GM23338 (cell line): ENCODE measurements around the gene HOXA1. TPM values are rescaled to one million over a fixed set of nuclear protein-coding genes. Genes with fewer than 3 reads are reported as not detected.

ENCODE experiments used
- ATAC-seq: fragments of 200-7000 bp; cut with Tn5 transposase; 3 replicates; pipeline ENCODE4 v1.9.1; 2020
- DNase-seq: peaks from one replicate; pipeline ENCODE4 v3.0.0-alpha.2; 2015; ENCODE audit warnings: low spot score
- H2AFZ ChIP-seq: fragments of 200-600 bp; sonication (generic); 2 replicates; pipeline ENCODE4 v1.8.0; 2016; ENCODE audit warnings: antibody characterized with exemption, mild to moderate bottlenecking, moderate library complexity
- H3F3A ChIP-seq: fragments of 200-600 bp; sonication (generic); replicated peaks from 2 replicates; pipeline ENCODE4 v1.8.0; 2017; ENCODE audit warnings: antibody characterized with exemption, mixed run types, low read depth
- H3K27ac ChIP-seq: fragments of 200-600 bp; sonication (generic); 2 replicates; pipeline ENCODE4 v1.6.1; 2016; ENCODE audit warnings: low read depth
- H3K27me3 ChIP-seq: fragments of 200-600 bp; sonication (generic); 2 replicates; pipeline ENCODE4 v1.8.0; 2016; ENCODE audit warnings: mild to moderate bottlenecking, mixed run types, moderate library complexity; ENCODE audit not compliant: insufficient read depth
- H3K36me3 ChIP-seq: fragments of 200-600 bp; sonication (generic); 2 replicates; pipeline ENCODE4 v1.8.0; 2016; ENCODE audit warnings: mild to moderate bottlenecking; ENCODE audit not compliant: insufficient read depth
- H3K4me1 ChIP-seq: fragments of 200-600 bp; sonication (generic); 2 replicates; pipeline ENCODE4 v1.8.0; 2016; ENCODE audit warnings: mild to moderate bottlenecking, moderate library complexity; ENCODE audit not compliant: insufficient read depth
- H3K4me2 ChIP-seq: fragments of 200-600 bp; sonication (generic); 2 replicates; pipeline ENCODE4 v1.7.1; 2017; ENCODE audit warnings: mixed run types
- H3K4me3 ChIP-seq: fragments of 200-600 bp; sonication (generic); 2 replicates; pipeline ENCODE4 v1.6.1; 2016; ENCODE audit warnings: mixed run types
- H3K79me2 ChIP-seq: fragments of 200-600 bp; sonication (generic); replicated peaks from 2 replicates; pipeline ENCODE4 v1.8.0; 2017; ENCODE audit warnings: mild to moderate bottlenecking; ENCODE audit not compliant: insufficient read depth
- H3K9me2 ChIP-seq: fragments of 200-600 bp; sonication (generic); 2 replicates; pipeline ENCODE4 v1.8.0; 2017; ENCODE audit not compliant: insufficient read depth
- H4K20me1 ChIP-seq: fragments of 200-600 bp; sonication (generic); replicated peaks from 2 replicates; pipeline ENCODE4 v1.8.0; 2017; ENCODE audit warnings: mild to moderate bottlenecking; ENCODE audit not compliant: insufficient read depth
- H3K27ac Mint-ChIP-seq: 2 replicates; pipeline ENCODE4 v1.8.0; 2020; ENCODE audit warnings: inconsistent platforms, mild to moderate bottlenecking, moderate library complexity, mixed read lengths
- H3K27me3 Mint-ChIP-seq: 3 replicates; pipeline ENCODE4 v1.8.0; 2022; ENCODE audit warnings: low read depth, mild to moderate bottlenecking, moderate library complexity, mixed read lengths, inconsistent platforms; ENCODE audit not compliant: insufficient read depth, poor library complexity
- H3K36me3 Mint-ChIP-seq: 3 replicates; pipeline ENCODE4 v1.8.0; 2021; ENCODE audit warnings: low read depth, mild to moderate bottlenecking, inconsistent platforms, moderate library complexity, mixed read lengths
- H3K4me1 Mint-ChIP-seq: 3 replicates; pipeline ENCODE4 v1.8.0; 2020; ENCODE audit warnings: mild to moderate bottlenecking, inconsistent platforms, mixed read lengths
- H3K4me3 Mint-ChIP-seq: 3 replicates; pipeline ENCODE4 v1.8.0; 2021; ENCODE audit warnings: moderate library complexity, mild to moderate bottlenecking, inconsistent platforms, mixed read lengths
- H3K9me3 Mint-ChIP-seq: 3 replicates; pipeline ENCODE4 v1.8.0; 2020; ENCODE audit warnings: moderate library complexity, mild to moderate bottlenecking, inconsistent platforms, mixed read lengths
- CREB1 ChIP-seq: fragments of 250-450 bp; sonication (Bioruptor Pico); IDR thresholded peaks from 2 replicates; pipeline ENCODE4 v1.5.0; 2020; ENCODE audit warnings: low read depth, mild to moderate bottlenecking, moderate library complexity
- CTCF ChIP-seq, 2 experiments: fragments of 200-600 bp in 1 of 2; sonication (generic) in 1 of 2; conservative IDR thresholded peaks; 2 replicates each; pipeline versions ENCODE4 v1.5.1 to v1.6.1; 2016 to 2017; ENCODE audit warnings: antibody characterized with exemption in 2 of 2, low read depth in 2 of 2, mild to moderate bottlenecking in 2 of 2, moderate library complexity in 1 of 2
- EZH2 ChIP-seq: fragments of 200-600 bp; sonication (generic); IDR thresholded peaks from one replicate; pipeline ENCODE4 v1.8.0; 2017; ENCODE audit warnings: antibody characterized with exemption, mild to moderate bottlenecking, low read depth; ENCODE audit not compliant: unreplicated experiment
- EZH2phosphoT487 ChIP-seq: fragments of 200-600 bp; sonication (generic); IDR thresholded peaks from one replicate; pipeline ENCODE4 v1.8.1; 2018; ENCODE audit warnings: antibody characterized with exemption; ENCODE audit not compliant: unreplicated experiment
- JUNB ChIP-seq: IDR thresholded peaks from one replicate; pipeline ENCODE4 v1.6.1; 2016; ENCODE audit warnings: antibody characterized with exemption; ENCODE audit not compliant: unreplicated experiment
- NANOG ChIP-seq: IDR thresholded peaks from 2 replicates; pipeline ENCODE4 v1.6.1; 2016; ENCODE audit warnings: antibody characterized with exemption, borderline replicate concordance
- POLR2AphosphoS5 ChIP-seq: IDR thresholded peaks from 2 replicates; pipeline ENCODE4 v1.6.1; 2016; ENCODE audit warnings: antibody characterized with exemption, low read depth
- STAT1 ChIP-seq: IDR thresholded peaks from one replicate; pipeline ENCODE4 v1.6.1; 2016; ENCODE audit warnings: antibody characterized with exemption; ENCODE audit not compliant: unreplicated experiment
- ZNF114 ChIP-seq: fragments of 250-450 bp; sonication (Bioruptor Pico); IDR thresholded peaks from 2 replicates; pipeline ENCODE4 v1.5.0; 2020; ENCODE audit warnings: mild to moderate bottlenecking, moderate library complexity
- ZNF331 ChIP-seq: fragments of 250-450 bp; sonication (Bioruptor Pico); IDR thresholded peaks from 2 replicates; pipeline ENCODE4 v1.5.0; 2020; ENCODE audit warnings: low read depth, mild to moderate bottlenecking, moderate library complexity
- ZNF462 ChIP-seq: fragments of 250-450 bp; sonication (Bioruptor Pico); IDR thresholded peaks from 2 replicates; pipeline ENCODE4 v1.5.0; 2020; ENCODE audit warnings: mild to moderate bottlenecking, moderate library complexity
- polyA plus RNA-seq: library from polyadenylated mRNA; unstranded; fragments of >200 nt; fragmentation: Nextera tagmentation; extraction: Ambion mirVana; gene quantifications from 2 replicates; pipeline ENCODE4 v1.2.1, GENCODE V29; 2016
- total RNA-seq: library from RNA; depleted of rRNA; stranded (reverse); fragments of >200 nt; shearing (Covaris generic); gene quantifications from 2 replicates; pipeline ENCODE4 v1.2.3, GENCODE V29; 2014
- TF ChIP-seq, protein P1 (sequence below): IDR thresholded peaks from 2 replicates; pipeline ENCODE4 v1.6.1; 2016; ENCODE audit warnings: antibody characterized with exemption

HOXA1 gene
- total and polyA plus RNA-seq, 2 experiments from 2014 or later: not detected

DNA sequence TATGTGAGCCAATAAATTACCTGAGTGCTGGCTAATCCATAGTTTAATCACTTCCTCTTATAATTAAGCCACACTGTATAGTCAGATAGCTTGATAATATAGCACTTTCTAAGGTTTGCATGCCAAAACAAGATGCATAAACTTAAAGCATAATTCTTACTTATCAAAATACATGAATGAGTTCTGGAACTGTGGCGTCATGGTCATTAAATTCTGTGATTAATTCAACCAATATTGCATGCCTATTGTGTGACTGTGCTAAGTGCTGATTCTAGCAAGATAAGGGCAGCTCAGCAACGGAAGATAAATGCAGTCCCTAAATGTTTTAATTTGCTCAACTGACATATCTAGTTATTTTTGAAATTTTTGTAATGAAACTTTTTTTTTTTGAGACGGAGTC lies 29.7 kb downstream of the HOXA1 start:
- DNase-seq: no peak
- no peak overlapping the region for H3K4me2 ChIP-seq
- no peaks in the 10 kb centered on the region for H3F3A ChIP-seq
- Mint-ChIP-seq H3K4me3 (no peak overlapping the region), H3K4me1 (no peaks in the 10 kb centered on the region), H3K36me3 (no peaks in the 10 kb centered on the region), H3K27ac (no peak overlapping the region), H3K9me3 (no peaks in the 10 kb centered on the region), H3K27me3 (peaks cover 1% of the 10 kb centered on the region)
- H3K79me2 ChIP-seq: no peaks in the 10 kb centered on the region
- H3K9me2 ChIP-seq: no peaks in the 10 kb centered on the region
- H3K27me3 ChIP-seq: no peaks in the 10 kb centered on the region
- H3K4me1 ChIP-seq: no peaks in the 10 kb centered on the region
- H3K27ac ChIP-seq: no peak overlapping the region
- H2AFZ ChIP-seq: peak overlapping the region; percentile 28; the same call in 1 of the 2 replicates
- TF ChIP-seq CTCF (conservative IDR thresholded peaks at IDR 0.05; ENCODE audit: low read depth in 2 of 2) (no peak), ZNF114 (CRISPR knock-in tag) (no peak), CREB1 (CRISPR knock-in tag) (no peak), STAT1 (no peak), POLR2AphosphoS5 (no peak), JUNB (no peak), EZH2phosphoT487 (no peak), NANOG (no peak), EZH2 (no peak)
- TF ChIP-seq, protein P1, sequence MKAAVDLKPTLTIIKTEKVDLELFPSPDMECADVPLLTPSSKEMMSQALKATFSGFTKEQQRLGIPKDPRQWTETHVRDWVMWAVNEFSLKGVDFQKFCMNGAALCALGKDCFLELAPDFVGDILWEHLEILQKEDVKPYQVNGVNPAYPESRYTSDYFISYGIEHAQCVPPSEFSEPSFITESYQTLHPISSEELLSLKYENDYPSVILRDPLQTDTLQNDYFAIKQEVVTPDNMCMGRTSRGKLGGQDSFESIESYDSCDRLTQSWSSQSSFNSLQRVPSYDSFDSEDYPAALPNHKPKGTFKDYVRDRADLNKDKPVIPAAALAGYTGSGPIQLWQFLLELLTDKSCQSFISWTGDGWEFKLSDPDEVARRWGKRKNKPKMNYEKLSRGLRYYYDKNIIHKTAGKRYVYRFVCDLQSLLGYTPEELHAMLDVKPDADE: no peak
- no peaks in the 10 kb centered on the region for H3K36me3 ChIP-seq
- H3K4me3 ChIP-seq: no peak overlapping the region
- no peak for ATAC-seq
- H4K20me1 ChIP-seq: no peaks in the 10 kb centered on the region

DNA sequence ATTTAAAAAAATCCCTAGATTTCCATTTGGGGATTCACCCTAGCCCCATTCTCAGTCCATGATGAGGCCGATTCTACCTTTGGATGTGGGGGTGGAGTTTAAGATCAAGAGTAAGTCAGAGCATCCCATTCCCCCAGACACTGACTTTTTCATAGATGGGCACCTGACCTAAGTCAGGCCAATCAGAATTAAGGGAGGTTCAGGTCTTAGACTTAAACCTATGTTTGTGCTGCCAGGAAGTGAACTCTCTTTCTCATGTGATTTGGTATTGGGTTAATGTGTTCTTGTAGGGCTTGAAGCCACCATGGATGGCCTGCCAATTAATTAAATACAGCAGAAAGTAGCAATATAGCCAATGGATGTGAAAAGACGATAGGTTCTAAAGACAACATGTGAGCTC lies 30.1 kb downstream of the HOXA1 start:
- Histone ChIP-seq H3K4me2 (no peak overlapping the region), H3F3A (no peaks in the 10 kb centered on the region), H3K27ac (no peak overlapping the region), H4K20me1 (no peaks in the 10 kb centered on the region), H3K4me3 (no peak overlapping the region), H3K79me2 (no peaks in the 10 kb centered on the region), H3K9me2 (no peaks in the 10 kb centered on the region), H2AFZ (peak overlapping the region; percentile 28; the same call in 1 of the 2 replicates), H3K4me1 (no peaks in the 10 kb centered on the region), H3K36me3 (no peaks in the 10 kb centered on the region), H3K27me3 (no peaks in the 10 kb centered on the region)
- ATAC-seq (no peak), DNase-seq (no peak)
- Mint-ChIP-seq H3K4me3 (no peak overlapping the region), H3K4me1 (no peaks in the 10 kb centered on the region), H3K27ac (no peak overlapping the region), H3K36me3 (no peaks in the 10 kb centered on the region), H3K27me3 (peaks cover 1% of the 10 kb centered on the region), H3K9me3 (no peaks in the 10 kb centered on the region)
- no peak for TF ChIP-seq ZNF114 (CRISPR knock-in tag)
- no peak for TF ChIP-seq ZNF462 (CRISPR knock-in tag)
- no peak for TF ChIP-seq CTCF (conservative IDR thresholded peaks at IDR 0.05; ENCODE audit: low read depth in 2 of 2)
- no peak for TF ChIP-seq ZNF331
- TF ChIP-seq NANOG: no peak
